NCI-H69 (cell line): ENCODE measurements around the gene SPON1.
A peak's percentile ranks its signal among the peaks of the same experiment; 100 is the strongest.
"Not testable (repeated sequence)": the region's sequence is repeated elsewhere in the genome, so short reads cannot be mapped to it uniquely, and the experiment has no call there.

Experiments used
- DNase-seq: peaks from one replicate; lab custom pipeline; 2025; lab: John Stamatoyannopoulos, UW

SPON1 gene

DNA sequence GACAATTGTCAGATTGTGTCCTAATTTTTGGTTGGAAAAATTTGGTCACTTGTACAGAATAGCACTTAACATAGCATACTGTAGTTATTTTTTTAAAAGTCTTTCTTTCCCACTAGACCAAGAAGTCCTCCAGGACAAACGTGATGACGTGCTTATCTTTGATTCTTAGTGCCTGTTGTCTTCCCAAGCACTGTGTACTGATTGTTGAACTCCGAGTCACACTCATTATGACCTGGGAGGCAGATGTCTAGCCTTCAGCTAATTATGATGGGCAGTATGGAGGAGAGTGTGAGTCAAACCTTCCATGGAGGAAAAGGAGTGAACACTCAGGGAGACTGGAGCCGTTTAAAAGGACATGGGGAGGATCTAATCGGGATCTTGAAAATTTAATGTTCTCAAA, 119.8 kb downstream of the SPON1 start:
- DNase-seq: no peak

DNA sequence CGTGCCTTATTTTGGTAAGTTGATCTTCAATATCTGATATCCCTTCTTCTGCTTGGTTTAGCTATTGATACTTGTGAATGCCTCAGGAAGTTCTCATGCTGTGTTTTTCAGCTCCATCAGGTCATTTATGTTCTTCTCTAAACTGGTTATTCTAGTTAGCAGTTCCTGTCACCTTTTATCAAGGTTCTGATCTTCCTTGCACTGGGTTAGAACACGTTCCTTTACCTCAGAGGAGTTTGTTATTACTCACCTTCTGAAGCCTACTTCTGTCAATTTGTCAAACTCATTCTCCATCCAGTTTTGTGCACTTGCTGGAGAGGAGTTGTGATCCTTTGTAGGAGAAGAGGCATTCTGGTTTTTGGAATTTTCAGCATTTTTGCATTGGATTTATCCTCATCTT, 126.3 kb downstream of the SPON1 start:
- DNase-seq: not testable (repeated sequence)

DNA sequence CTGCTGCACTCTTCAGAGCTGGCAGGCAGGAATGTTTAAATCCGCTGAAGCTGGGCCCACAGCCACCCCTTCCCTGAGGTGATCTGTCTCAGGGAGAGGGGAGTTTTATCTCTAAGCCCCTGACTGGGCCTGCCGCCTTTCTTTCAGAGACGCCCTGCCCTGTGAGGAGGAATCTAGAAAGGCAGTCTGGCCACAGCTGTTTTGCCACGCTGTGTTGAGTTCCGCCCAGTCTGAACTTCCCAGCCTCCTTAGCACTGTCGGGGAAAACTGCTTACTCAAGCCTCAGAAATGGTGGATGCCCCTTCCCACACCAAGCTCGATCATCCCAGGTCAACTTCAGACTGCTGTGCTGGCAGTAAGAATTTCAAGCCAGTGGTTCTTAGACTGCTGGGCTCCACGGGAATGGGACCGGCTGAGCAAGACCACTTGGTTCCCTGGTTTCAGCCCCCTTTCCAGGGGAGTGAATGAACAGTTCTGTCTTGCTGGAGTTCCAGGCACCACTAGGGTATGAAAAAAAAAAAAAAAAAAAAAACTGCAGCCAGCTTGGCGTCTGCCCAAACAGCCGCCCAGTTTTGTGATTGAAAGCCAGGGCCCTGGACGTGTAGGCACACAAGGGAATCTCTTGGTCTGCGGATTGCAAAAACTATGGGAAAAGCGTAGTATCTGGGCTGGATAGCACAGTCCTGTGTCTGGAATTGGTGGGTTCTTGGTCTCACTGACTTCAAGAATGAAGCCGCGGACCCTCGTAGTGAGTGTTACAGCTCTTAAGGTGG, 127.4 kb downstream of the SPON1 start:
- DNase-seq: no peak

DNA sequence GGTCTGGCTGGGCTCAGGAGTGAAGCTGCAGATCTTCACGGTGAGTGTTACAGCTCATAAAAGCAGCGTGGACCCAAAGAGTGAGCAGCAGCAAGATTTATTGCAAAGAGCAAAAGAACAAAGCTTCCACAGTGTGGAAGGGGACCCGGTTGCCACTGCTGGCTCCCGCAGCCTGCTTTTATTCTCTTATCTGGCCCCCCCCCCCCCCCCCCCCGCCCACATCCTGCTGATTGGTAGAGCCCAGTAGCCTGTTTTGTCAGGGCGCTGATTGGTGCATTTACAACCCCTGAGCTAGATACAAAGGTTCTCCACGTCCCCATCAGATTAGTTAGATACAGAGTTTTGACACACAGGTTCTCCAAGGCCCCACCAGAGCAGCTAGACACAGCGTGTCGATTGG, 128.1 kb downstream of the SPON1 start:
- DNase-seq: not testable (repeated sequence)

DNA sequence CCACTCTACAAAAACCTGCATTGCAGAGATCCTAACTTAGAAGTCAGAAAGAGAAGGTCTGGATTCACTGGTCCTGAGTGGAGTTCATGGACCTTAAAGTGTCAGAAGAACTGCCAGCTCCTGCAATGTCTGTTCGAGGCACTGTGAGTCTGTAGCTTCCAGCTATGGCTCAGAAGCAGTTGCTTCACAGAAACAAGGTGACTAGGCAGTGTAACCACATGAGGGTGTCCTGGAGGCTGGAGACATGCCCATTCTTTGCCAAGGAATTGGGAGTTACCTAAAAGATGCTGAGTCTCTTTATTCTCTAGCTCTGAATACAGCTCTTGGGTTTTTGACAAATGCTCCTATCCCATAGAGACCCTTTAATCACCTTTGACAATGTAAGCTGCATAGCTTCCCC, 130.5 kb downstream of the SPON1 start:
- DNase-seq: no peak

DNA sequence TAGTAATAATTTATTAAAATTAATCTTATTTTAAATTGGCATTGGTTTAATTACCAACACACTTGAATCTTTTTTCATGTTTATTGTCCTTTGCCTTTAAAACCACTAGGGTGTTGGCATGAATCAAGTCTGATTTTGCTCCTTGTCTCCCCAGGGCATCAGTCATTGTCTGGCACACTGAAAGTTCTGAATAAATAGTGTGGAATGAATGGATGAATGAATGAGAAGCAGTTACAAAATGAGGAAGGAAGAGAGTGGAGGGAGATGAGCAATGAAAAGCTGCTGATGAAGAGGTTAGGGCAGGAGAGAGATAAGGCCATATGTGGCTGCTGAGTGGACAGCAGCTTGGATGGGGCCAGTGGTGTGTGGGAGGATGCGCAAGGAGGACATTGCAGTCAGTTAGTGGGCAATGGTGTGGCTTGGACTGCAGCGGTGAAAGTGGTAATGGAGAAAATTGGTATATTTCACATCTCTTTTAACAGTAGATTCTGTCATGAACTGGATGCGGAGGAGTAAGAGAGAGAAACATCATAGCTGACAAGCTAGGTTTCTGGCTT, 132.0 kb downstream of the SPON1 start:
- peak; percentile 12 for DNase-seq

DNA sequence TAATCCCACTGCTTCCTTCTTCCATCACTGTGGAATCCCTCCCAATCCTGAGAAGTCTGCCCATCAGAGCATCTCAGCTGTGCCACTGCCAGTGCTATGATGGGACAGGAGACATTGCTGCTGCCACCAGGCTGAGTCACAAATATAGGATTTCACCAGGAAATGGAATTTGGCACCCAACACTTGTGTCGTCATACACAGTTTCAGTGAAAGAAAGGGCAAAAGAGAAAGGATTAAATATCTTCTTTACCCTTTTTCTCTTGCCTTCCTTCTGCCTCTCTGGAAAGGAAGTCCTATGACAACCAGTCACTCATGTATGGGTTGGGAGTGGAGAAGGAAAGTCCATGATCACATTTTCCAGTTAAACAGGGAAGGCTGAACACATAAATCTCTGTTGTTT, 133.4 kb downstream of the SPON1 start:
- DNase-seq: no peak

DNA sequence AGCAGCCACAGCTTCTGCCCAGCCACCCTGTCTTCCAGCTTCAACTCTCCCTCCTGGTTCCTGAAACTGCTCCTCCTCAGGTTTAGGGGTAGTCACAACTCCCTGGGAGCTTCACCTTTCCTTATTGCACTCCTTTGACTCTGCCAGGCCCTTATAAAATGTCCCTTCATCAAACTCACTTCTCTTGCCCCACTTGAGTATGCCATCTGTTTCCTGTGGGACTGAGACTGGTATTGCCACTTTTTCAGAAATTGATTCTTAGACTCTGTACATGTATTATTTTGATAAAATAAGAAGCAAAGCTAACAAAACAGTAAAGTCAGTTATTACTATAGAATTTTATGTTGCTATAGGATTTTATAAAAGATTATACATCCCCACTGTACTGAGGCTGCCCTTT, 134.1 kb downstream of the SPON1 start:
- DNase-seq: no peak

DNA sequence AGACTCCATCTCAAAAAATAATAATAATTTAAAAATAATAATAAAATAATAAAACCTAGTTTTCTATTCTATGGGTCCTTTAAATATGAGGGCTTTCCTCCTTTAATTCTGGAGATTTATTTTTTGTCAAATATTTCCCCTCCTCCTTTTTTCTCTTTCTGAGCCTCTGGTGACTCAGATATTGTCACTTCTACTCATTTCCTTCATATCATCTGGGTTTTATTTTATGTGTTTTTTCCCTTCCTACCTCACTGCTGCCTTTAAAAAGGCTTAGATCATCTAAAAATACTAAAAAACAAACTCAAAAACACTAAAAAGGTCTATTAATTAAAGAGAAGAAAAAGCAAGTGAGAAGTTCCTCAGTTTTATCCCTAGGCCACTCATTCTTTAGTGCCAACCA, 138.9 kb downstream of the SPON1 start:
- no peak for DNase-seq

DNA sequence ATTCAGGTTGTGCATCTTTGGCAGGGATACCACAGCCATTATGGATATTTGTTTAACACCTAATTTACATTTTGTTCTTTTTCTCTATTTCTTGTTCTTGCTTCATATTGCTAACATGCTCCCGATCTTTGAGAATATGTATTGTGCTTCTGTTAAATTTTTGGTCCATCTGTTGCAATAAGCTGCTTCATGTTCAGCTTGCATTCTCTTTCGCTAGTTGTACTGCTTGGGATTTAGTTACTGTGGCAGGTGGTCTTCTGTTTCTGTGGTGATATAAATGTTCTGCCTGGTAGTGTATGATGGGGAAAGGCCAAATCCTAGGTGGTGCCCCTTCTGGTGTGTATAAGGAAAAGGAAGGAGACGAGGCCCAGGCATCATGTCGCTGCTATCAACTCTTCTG, 140.2 kb downstream of the SPON1 start:
- DNase-seq: no peak

DNA sequence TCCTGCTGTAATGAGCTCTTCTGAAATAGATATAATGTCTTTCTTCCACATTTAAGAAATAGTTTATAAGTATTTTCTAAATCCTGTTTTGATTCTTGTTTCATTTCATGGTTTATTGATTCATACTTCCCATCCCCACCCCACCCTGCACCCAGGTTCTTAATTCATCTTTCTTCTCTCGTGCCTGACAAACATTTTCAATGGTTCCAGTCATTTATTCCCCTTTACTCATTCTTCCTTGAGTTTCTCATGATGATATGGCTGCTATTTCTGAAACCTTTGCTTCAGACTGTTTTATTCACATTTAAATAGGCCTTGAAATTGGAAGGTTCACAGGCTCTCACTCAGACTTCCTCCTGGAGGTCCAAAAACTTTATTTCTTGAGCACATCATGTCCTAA, 142.9 kb downstream of the SPON1 start:
- DNase-seq: no peak

DNA sequence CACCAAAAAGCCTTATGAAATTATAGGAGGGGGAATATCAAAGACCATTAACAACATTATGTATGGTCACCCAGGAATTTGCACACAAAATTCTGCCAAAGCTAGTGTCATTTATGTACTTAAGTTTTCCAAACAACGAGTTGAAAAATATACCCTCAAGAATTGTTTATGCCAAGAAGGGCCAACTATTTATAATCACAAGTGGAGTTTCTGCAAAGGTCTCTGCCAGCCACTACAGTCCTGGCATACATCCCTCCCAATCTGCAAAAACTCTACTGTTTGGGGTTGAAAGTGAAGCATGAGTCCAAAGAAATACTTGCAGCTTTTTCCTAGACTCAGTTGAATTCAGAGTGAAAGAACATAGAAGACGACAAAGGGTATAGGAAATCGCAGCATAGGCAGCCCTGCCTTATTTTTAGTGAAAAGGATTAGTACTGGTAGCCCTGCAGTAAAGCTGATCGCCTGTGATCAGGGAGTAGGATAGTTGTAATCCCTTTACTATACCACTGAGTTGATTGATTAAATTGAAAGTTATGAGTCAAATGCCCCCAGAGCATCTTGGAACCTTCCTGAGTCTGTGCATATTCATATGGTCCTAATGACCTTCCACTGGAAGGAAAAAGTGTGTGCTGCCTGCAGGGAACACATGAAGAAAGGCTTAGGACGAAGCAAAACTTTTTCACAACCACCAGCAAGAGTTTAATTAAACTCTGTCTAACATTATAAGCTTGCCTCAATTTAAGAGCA, 144.0 kb downstream of the SPON1 start:
- DNase-seq: no peak

DNA sequence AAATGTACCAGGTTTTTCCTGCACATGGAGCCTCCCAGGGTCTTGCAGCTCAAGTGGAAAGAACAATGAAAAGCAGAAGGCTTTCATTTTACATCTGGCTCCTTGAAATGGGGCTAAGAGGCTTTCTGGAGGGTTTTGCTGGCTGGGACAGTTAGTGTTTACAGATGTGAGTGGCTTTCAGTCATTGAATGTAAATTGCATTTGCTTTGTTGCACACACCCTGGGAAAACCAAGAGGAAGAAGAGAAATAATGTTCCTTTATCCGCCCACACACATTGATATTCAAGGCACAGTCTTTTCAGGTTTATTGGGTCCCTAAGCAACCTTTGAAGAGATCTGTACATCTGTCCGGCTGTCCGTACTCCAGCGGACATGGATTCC, 144.5 kb downstream of the SPON1 start:
- no peak for DNase-seq

DNA sequence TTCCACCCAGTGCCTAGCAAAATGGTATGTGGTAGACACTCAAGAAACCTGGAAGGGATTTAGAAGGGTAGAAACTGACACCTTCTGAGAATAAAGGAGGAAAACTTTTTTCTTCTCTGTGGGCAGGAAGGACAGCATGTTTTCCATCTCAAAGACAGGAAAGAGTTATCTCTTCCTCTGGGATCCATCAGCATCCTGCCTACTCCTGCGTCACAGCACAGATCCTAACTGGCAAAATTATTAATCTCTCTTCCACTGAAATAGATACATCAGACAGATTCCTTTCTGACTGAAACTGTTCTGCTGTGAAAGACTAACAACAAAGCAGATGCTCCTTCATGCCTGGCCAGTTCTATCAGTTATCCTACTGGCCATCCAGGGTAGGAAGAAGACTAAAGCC, 147.2 kb downstream of the SPON1 start:
- DNase-seq: no peak

DNA sequence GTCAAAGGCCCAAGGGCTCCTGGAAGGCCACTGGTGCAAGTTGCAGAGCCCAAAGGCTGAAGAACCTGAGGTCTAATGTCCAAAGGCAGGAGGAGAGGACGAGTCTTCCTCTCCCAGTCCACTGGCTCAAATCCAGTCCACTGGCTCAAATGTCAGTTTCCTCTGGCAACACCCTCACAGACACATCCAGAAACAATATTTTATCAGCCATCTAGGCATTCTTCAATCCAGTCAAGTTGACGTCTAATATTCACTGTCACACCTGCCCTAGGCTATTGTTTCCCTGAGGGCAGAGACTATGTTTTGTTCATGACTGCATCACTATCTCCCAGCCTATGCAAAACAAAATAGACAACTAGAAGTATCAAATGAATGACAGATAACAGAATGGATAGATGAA, 148.1 kb downstream of the SPON1 start:
- DNase-seq: no peak

DNA sequence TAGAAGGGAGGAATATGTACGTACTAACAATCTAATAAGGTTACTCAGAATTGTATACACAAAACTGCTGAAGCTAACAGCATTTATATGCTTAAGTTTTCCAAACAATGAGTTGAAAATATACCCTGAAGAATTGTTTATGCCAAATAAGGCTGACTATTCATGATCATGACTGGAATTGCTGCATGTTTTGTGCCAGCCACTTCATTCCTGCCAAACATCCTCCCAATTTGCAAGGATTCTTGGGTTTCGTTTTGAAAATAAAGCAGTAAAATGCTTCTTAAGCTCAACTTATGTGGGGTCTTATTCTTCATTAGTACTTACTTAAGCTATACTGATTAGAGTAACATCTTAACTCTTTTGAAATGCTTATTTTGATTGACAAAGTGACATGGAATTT, 149.0 kb downstream of the SPON1 start:
- DNase-seq: no peak

DNA sequence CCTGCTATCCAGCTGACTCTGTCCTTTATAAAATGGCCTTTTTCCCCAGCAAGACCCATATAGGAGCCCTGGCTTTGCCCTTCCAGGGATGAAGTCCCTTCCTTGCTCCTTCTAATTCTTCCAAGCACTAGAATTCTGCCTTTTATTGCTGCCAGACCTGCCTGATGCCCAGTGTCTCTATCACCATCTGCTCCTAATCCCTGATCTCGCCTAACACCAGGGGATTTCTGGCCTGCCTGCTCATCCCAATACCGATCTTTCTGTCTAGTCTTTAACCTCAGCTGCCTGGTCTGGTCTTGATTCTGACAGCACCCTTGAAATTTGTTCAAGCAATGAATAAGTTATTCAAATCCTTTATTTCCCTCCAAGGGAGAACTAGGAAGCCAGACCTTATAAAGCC, 150.2 kb downstream of the SPON1 start:
- DNase-seq: no peak

DNA sequence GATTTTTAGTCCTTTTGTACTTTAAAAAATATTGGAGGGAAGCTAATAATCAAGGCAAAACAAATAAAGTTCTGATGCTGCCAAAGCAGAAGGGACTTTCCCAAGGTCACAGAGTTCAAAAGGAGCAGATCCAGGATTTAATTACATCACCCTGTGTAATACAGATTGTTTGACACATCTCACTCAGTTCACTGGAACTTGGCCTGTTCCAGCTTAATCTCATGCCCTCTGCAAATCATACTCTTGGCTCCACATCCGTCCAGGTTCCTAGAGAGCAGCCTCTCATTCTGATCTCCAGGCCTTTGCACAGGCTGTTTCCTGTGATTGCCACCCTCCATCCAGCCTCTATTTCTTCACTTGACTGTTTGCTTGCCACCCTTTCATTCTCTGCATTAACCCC, 151.7 kb downstream of the SPON1 start:
- DNase-seq: no peak

DNA sequence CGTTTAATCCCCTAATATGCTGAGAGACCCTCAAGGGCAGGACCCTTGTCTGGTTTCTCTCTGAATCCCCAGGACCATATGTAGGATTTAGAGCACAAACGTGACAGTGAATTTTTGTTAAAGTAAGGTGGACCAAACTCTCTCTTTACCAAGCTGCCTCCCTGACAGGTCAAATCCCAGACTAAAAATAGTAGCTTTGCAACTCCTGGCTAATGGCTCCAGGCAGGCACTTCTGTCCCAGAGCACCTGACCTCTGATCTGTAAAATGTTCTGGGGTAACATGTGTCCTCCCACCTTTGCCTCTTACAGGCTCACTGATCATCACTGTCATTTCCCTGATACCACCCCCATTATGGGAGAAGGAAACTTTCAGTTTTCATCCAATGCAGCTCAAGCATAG, 152.3 kb downstream of the SPON1 start:
- no peak for DNase-seq

DNA sequence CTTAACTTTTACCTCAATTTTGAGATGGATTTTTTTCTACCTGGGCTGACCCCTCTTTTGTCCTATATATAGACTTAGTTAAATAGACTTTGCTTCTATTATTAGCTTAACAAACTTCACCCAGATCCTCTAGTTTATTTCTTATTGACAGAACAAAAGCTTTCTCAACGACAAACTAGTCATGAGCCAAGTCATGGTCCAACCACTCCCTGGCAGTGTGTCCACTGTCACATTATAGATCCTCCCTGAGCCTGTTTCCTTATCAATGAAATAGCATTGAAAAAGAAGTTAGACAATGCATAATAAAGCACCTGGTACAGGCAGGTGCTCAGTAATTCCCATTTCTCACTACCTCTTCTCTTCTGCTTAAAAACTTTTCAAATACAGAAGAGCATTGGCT, 155.1 kb downstream of the SPON1 start:
- DNase-seq: no peak

DNA sequence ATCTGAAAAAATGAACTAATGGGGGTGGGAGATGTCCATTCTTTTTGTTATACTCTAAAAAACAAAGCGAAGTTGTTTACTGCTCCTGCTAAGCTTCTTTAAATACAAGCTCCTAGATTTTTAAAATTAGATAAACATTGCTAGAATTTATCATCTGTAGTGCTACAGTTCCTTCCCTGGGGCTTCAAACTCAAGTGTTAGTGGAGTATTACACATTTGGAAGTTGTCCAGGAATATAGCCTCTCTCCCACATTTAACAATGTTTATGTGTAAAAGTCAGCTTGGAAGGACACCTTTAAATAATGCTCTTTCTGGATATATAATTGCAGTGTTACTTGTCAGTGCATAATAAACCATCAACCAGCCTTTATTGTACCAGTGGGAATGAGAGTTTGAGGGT, 155.5 kb downstream of the SPON1 start:
- peak; percentile 45 for DNase-seq

DNA sequence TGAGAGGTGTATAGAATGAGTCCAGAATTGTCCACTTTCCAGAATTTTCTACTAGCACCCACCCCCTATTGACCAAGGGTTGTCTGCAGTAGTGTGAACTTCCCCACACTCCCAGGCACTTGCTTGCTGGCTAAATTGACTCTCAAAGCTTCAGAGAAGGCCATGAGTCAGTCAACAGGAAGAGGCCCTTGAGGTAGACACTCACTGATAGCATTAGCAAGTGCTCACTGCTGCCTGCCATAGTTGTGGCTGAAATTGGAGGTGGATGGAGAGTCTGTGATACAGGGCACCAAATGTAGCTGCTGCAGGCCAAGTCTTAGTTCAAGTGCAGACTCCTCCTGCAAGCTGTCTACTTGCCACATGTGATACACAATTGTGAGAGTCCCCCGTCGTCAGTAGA, 156.8 kb downstream of the SPON1 start:
- no peak for DNase-seq

DNA sequence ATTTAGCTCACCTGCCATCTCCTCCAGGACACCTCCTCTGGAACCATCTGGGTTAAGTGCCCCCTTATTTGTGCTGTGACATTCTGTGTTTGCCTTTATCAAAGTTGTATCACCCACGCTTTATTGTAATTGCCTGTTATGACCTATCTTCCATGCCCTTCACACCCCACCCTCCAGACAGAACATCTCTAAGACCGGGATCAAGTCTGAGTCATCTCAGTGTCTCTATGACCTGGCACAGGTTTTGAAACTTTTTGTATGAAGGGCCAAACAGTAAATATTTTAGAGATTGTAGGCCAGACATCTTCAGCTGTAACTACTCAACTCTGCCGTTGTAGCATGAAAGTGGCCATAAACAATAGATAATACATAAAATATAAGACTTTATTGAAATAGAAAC, 161.8 kb downstream of the SPON1 start:
- DNase-seq: no peak

DNA sequence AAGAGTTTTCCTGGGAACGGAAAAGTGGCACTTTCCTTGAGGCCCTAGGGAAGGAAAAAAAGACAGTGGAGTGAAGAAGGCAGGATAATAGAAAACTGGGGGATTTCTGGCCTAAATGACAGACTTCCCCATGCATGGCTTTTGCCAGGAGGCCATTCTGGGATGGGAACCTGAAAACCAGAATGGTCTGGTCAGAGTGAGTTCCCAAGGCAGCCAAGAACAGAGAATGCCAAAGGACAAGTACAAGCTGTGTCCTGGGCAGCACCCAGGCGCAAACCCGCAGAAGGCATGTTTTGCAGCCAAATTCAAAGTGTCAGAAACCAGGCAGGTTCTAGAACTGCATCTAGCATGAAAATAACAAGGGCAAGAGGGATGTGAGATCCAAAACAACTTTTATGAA, 162.4 kb downstream of the SPON1 start:
- DNase-seq: no peak
